Liver (tissue), 9 donors: ENCODE results near the gene SEPHS2. TPM values are rescaled to one million over a fixed set of nuclear protein-coding genes. Genes with fewer than 3 reads are reported as not detected.

ENCODE experiments used
- DNase-seq: peaks from one replicate; pipeline ENCODE4 v3.0.0-alpha.2; 2017; ENCODE audit warnings: low spot score
- H3K27ac ChIP-seq, 2 donors: one replicate each; pipeline ENCODE4 v1.7.0; 2013; ENCODE audit warnings: inconsistent platforms in 2 of 2, low read length in 2 of 2, control low read depth in 1 of 2, low read depth in 1 of 2, mild to moderate bottlenecking in 1 of 2
- H3K27me3 ChIP-seq, 4 donors: one replicate each; pipeline versions ENCODE4 v1.6.1 to v1.7.0; 2013; ENCODE audit warnings: low read length in 3 of 4, inconsistent platforms in 1 of 4, mild to moderate bottlenecking in 1 of 4, moderate library complexity in 1 of 4; ENCODE audit not compliant: control insufficient read depth in 4 of 4, insufficient read depth in 4 of 4
- H3K36me3 ChIP-seq, 4 donors: one replicate each; pipeline versions ENCODE4 v1.6.1 to v1.7.0; 2013; ENCODE audit warnings: low read length in 3 of 4, mild to moderate bottlenecking in 3 of 4, low read depth in 1 of 4, moderate library complexity in 1 of 4; ENCODE audit not compliant: control insufficient read depth in 4 of 4, insufficient read depth in 3 of 4
- H3K4me1 ChIP-seq, 4 donors: one replicate each; pipeline versions ENCODE4 v1.6.1 to v1.7.0; 2013; ENCODE audit warnings: low read length in 3 of 4, mild to moderate bottlenecking in 3 of 4, moderate library complexity in 1 of 4; ENCODE audit not compliant: control insufficient read depth in 4 of 4, insufficient read depth in 4 of 4
- H3K4me3 ChIP-seq, 3 donors: one replicate each; pipeline versions ENCODE4 v1.6.1 to v1.7.0; 2013; ENCODE audit warnings: low read length in 3 of 3, control low read depth in 1 of 3, low read depth in 1 of 3, mild to moderate bottlenecking in 1 of 3
- H3K9ac ChIP-seq, 2 donors: one replicate each; pipeline ENCODE4 v1.7.0; 2013; ENCODE audit warnings: low read length in 2 of 2, mild to moderate bottlenecking in 2 of 2, moderate library complexity in 2 of 2, control low read depth in 1 of 2, low read depth in 1 of 2
- H3K9me3 ChIP-seq, 4 donors: one replicate each; pipeline versions ENCODE4 v1.6.1 to v1.7.0; 2013; ENCODE audit warnings: low read length in 3 of 4; ENCODE audit not compliant: control insufficient read depth in 4 of 4
- CTCF ChIP-seq: fragments of 150-350 bp; IDR thresholded peaks from 2 replicates; pipeline ENCODE4 v1.5.1; 2017; ENCODE audit warnings: improper control_type of control experiment, low read depth, low read length; ENCODE audit not compliant: missing input control
- EGR1 ChIP-seq, 2 donors: IDR thresholded peaks; 2 replicates each; pipeline ENCODE4 v1.6.1; 2016 to 2018; ENCODE audit warnings: antibody characterized with exemption in 2 of 2, low read depth in 2 of 2
- FOXA1 ChIP-seq: IDR thresholded peaks from 2 replicates; pipeline ENCODE4 v1.6.1; 2016; ENCODE audit warnings: antibody characterized with exemption
- FOXA2 ChIP-seq: IDR thresholded peaks from 2 replicates; pipeline ENCODE4 v1.6.1; 2016; ENCODE audit warnings: antibody characterized with exemption
- GABPA ChIP-seq, 2 donors: IDR thresholded peaks in 1 of 2; conservative IDR thresholded peaks in 1 of 2; 2 replicates each; pipeline ENCODE4 v1.6.1; 2016; ENCODE audit warnings: antibody characterized with exemption in 2 of 2, mild to moderate bottlenecking in 1 of 2, moderate library complexity in 1 of 2
- HNF4A ChIP-seq, 2 donors: conservative IDR thresholded peaks; 2 replicates each; pipeline ENCODE4 v1.6.1; 2016; ENCODE audit warnings: antibody characterized with exemption in 2 of 2, mild to moderate bottlenecking in 2 of 2
- JUND ChIP-seq, 2 donors: IDR thresholded peaks; 2 replicates each; pipeline ENCODE4 v1.6.1; 2016; ENCODE audit warnings: antibody characterized with exemption in 2 of 2
- NR2F2 ChIP-seq: IDR thresholded peaks from 2 replicates; pipeline ENCODE4 v1.6.1; 2016; ENCODE audit warnings: antibody characterized with exemption
- RXRA ChIP-seq, 2 donors: IDR thresholded peaks; 2 replicates each; pipeline ENCODE4 v1.6.1; 2017 to 2018; ENCODE audit warnings: antibody characterized with exemption in 2 of 2, mild to moderate bottlenecking in 1 of 2
- SP1 ChIP-seq: IDR thresholded peaks from 2 replicates; pipeline ENCODE4 v1.6.1; 2018; ENCODE audit warnings: antibody characterized with exemption, mild to moderate bottlenecking
- TAF1 ChIP-seq: conservative IDR thresholded peaks from 2 replicates; pipeline ENCODE4 v1.6.1; 2016; ENCODE audit warnings: antibody characterized with exemption, mild to moderate bottlenecking
- YY1 ChIP-seq: IDR thresholded peaks from 2 replicates; pipeline ENCODE4 v1.6.1; 2016; ENCODE audit warnings: antibody characterized with exemption, mild to moderate bottlenecking
- WGBS: extraction: QIAGEN DNeasy Blood & Tissue Kit; methylation state at CpG from one replicate; pipeline ENCODE4 v1.1.7; 2013; 5-methylcytosine and 5-hydroxymethylcytosine counted together
- polyA plus RNA-seq, 2 donors: library from polyadenylated mRNA; stranded (reverse) in 1 of 2; unstranded in 1 of 2; fragments of 200-250 nt in 1 of 2; fragments of >200 nt in 1 of 2; fragmentation: Nextera tagmentation in 1 of 2; extraction: Ambion mirVana in 1 of 2; gene quantifications; one replicate each; pipeline versions ENCODE4 v1.2.1 to v1.2.3, GENCODE V29; 2013 to 2015
- total RNA-seq, 2 donors: library from RNA; depleted of rRNA; stranded (reverse); fragments of >200 nt; gene quantifications; one replicate each; pipeline ENCODE4 v1.2.3, GENCODE V29; 2014
- TF ChIP-seq, protein P1 (sequence below): IDR thresholded peaks from 2 replicates; pipeline ENCODE4 v1.6.1; 2016; ENCODE audit warnings: antibody characterized with exemption, mild to moderate bottlenecking
- TF ChIP-seq, protein P2 (sequence below): IDR thresholded peaks from 2 replicates; pipeline ENCODE4 v1.6.1; 2016; ENCODE audit warnings: antibody characterized with exemption
- TF ChIP-seq, protein P3 (sequence below): IDR thresholded peaks from 2 replicates; pipeline ENCODE4 v1.6.1; 2016; ENCODE audit warnings: antibody characterized with exemption
- donor health status: healthy.
- donor health status: healthy.
- donor health status: healthy.
- donor health status: healthy.
- donor health status: healthy.

SEPHS2 gene
- total and polyA plus RNA-seq, 4 donors: 50.1 to 241 (median 132) TPM

DNA sequence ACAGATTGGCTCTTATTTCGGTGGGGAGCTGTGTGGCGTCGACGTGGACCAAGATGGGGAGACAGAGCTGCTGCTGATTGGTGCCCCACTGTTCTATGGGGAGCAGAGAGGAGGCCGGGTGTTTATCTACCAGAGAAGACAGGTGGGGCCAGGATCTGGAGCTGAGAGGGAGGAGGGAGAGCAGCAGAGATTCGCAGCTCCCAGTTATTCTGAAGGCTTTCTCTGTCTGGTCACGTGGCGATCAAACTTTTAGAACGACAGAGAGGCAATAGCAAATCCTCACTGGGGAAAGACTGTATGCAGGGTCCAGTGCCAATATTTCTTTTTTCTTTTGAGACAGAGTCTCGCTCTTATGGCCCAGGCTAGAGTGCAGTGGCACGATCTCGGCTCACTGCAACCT lies 49.0 kb upstream of the SEPHS2 start:
- no peak overlapping the region for H3K4me3 ChIP-seq
- WGBS: 89% methylated on average over 12 of the region's 12 CpGs
- H3K27ac ChIP-seq: no peak overlapping the region
- peaks cover 0 to 7% (median 2%) of the 10 kb centered on the region in 4 donors for H3K4me1 ChIP-seq
- H3K9me3 ChIP-seq: no peaks in the 10 kb centered on the region
- no peak for DNase-seq
- no peaks in the 10 kb centered on the region for H3K27me3 ChIP-seq
- peaks cover 0 to 14% (median 2%) of the 10 kb centered on the region in 4 donors for H3K36me3 ChIP-seq
- H3K9ac ChIP-seq: no peak overlapping the region
- TF ChIP-seq SP1: no peak
- no peak for TF ChIP-seq HNF4A (conservative IDR thresholded peaks at IDR 0.05)
- TF ChIP-seq, protein P1, sequence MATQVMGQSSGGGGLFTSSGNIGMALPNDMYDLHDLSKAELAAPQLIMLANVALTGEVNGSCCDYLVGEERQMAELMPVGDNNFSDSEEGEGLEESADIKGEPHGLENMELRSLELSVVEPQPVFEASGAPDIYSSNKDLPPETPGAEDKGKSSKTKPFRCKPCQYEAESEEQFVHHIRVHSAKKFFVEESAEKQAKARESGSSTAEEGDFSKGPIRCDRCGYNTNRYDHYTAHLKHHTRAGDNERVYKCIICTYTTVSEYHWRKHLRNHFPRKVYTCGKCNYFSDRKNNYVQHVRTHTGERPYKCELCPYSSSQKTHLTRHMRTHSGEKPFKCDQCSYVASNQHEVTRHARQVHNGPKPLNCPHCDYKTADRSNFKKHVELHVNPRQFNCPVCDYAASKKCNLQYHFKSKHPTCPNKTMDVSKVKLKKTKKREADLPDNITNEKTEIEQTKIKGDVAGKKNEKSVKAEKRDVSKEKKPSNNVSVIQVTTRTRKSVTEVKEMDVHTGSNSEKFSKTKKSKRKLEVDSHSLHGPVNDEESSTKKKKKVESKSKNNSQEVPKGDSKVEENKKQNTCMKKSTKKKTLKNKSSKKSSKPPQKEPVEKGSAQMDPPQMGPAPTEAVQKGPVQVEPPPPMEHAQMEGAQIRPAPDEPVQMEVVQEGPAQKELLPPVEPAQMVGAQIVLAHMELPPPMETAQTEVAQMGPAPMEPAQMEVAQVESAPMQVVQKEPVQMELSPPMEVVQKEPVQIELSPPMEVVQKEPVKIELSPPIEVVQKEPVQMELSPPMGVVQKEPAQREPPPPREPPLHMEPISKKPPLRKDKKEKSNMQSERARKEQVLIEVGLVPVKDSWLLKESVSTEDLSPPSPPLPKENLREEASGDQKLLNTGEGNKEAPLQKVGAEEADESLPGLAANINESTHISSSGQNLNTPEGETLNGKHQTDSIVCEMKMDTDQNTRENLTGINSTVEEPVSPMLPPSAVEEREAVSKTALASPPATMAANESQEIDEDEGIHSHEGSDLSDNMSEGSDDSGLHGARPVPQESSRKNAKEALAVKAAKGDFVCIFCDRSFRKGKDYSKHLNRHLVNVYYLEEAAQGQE: no peak
- TF ChIP-seq, protein P2, sequence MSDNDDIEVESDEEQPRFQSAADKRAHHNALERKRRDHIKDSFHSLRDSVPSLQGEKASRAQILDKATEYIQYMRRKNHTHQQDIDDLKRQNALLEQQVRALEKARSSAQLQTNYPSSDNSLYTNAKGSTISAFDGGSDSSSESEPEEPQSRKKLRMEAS: no peak
- TF ChIP-seq YY1: no peak
- TF ChIP-seq, protein P3, sequence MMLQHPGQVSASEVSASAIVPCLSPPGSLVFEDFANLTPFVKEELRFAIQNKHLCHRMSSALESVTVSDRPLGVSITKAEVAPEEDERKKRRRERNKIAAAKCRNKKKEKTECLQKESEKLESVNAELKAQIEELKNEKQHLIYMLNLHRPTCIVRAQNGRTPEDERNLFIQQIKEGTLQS: no peak
- no peak for TF ChIP-seq GABPA (IDR thresholded peaks at IDR 0.05 in 1 of 2, conservative IDR thresholded peaks at IDR 0.05 in 1 of 2)
- TF ChIP-seq CTCF: no peak
- TF ChIP-seq NR2F2: no peak
- TF ChIP-seq TAF1: no peak
- no peak for TF ChIP-seq RXRA (IDR thresholded peaks at IDR 0.05)

DNA sequence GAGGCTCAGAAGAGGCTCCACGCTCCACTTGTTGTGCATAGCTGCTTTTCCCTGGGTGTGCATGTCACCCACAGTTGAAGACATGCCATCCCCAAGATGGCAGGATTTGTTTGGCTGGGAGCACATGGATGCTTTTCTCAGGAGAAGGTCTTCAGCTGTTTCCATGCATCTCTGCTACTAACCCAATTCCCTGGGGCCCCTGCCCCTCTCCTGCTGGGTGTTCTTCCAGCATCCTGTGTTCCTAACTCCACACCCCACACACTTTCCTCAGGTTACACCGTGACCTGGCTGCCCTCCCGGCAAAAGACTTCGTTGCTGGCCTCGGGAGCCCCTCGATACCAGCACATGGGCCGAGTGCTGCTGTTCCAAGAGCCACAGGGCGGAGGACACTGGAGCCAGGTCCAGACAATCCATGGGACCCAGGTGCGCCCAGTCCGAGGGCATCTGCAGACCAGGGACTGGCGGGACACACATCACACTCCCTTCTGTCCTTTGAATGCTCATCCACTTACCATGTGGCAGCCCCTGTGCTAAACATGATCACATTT lies 48.3 kb upstream of the SEPHS2 start:
- Histone ChIP-seq H3K36me3 (peaks cover 0 to 11% (median under 1%) of the 10 kb centered on the region in 4 donors), H3K27ac (no peak overlapping the region), H3K4me1 (peaks cover 0 to 13% (median 5%) of the 10 kb centered on the region in 4 donors), H3K9ac (no peak overlapping the region), H3K9me3 (no peaks in the 10 kb centered on the region), H3K27me3 (no peaks in the 10 kb centered on the region), H3K4me3 (no peak overlapping the region)
- WGBS: 95% methylated on average over 11 of the region's 11 CpGs
- DNase-seq: no peak
- TF ChIP-seq EGR1 (IDR thresholded peaks at IDR 0.05; ENCODE audit: low read depth in 2 of 2) (no peak), FOXA2 (no peak), GABPA (IDR thresholded peaks at IDR 0.05 in 1 of 2, conservative IDR thresholded peaks at IDR 0.05 in 1 of 2) (no peak), JUND (IDR thresholded peaks at IDR 0.05) (no peak), FOXA1 (no peak)
- TF ChIP-seq, protein P2: no peak
